ENCODE measurements around the gene ATP12A. TPM values are rescaled to one million over a fixed set of nuclear protein-coding genes. Genes with fewer than 3 reads are reported as not detected.
A peak's percentile ranks its signal among the peaks of the same experiment; 100 is the strongest.

Gene ATP12A
- total RNA-seq, 1 experiment from 2014 or later: 0.47 TPM

DNA sequence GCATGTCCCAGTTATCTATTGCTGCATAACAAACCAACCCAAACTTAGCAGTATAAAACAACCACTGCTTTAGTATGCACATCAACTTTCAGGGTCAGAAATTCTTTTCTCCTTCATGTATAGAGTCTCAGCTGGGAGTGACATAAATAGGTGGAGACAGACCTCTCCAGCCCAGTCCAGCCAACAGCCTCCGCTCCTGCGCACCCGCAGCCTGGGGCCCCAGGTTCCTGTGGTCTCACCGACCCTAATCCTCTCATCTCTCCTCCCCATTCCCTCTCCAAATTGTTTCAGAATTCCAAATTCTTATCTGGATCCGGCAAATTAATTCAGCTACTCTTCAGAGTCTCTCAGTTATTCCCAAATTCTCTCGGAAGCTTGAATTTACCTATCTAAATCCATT lies 522 bp upstream of the ATP12A start:
- BruUV-seq (replicated peaks): no TSS peak
- no peaks in the 10 kb centered on the region for H3K9me3 ChIP-seq (ENCODE audit: low read depth, low read length, poor library complexity, severe bottlenecking)
- peaks cover 8% of the 10 kb centered on the region for H3K4me1 ChIP-seq (ENCODE audit: insufficient read depth, low read length, poor library complexity, severe bottlenecking)
- H3K36me3 ChIP-seq (ENCODE audit: insufficient read depth, low read length, poor library complexity, severe bottlenecking): no peaks in the 10 kb centered on the region
- H3K27ac ChIP-seq (ENCODE audit: low read depth, low read length, poor library complexity, severe bottlenecking): no peak overlapping the region
- H3K27me3 ChIP-seq (replicated peaks; ENCODE audit: insufficient read depth, low read depth, low read length, poor library complexity): peaks cover 17% of the 10 kb centered on the region
- ChIA-PET POLR2A (ENCODE audit: low non-redundant PET) (no interaction called here), CTCF (no interaction called here)
- no peak for TF ChIP-seq EZH2 (IDR thresholded peaks at IDR 0.05; ENCODE audit: borderline replicate concordance, low read depth, low read length, poor library complexity, severe bottlenecking)
- TF ChIP-seq, protein P1, sequence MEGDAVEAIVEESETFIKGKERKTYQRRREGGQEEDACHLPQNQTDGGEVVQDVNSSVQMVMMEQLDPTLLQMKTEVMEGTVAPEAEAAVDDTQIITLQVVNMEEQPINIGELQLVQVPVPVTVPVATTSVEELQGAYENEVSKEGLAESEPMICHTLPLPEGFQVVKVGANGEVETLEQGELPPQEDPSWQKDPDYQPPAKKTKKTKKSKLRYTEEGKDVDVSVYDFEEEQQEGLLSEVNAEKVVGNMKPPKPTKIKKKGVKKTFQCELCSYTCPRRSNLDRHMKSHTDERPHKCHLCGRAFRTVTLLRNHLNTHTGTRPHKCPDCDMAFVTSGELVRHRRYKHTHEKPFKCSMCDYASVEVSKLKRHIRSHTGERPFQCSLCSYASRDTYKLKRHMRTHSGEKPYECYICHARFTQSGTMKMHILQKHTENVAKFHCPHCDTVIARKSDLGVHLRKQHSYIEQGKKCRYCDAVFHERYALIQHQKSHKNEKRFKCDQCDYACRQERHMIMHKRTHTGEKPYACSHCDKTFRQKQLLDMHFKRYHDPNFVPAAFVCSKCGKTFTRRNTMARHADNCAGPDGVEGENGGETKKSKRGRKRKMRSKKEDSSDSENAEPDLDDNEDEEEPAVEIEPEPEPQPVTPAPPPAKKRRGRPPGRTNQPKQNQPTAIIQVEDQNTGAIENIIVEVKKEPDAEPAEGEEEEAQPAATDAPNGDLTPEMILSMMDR (conservative IDR thresholded peaks at IDR 0.05; ENCODE audit: low read depth, low read length): no peak
- no peak for DNase-seq (ENCODE audit: low spot score)
- peak overlapping the region; percentile 52 for H3K4me3 ChIP-seq (ENCODE audit: low read depth, low read length, poor library complexity, severe bottlenecking)
- intact Hi-C loops (cut with micrococcal nuclease; ENCODE audit: unreplicated experiment): no loop called here

DNA sequence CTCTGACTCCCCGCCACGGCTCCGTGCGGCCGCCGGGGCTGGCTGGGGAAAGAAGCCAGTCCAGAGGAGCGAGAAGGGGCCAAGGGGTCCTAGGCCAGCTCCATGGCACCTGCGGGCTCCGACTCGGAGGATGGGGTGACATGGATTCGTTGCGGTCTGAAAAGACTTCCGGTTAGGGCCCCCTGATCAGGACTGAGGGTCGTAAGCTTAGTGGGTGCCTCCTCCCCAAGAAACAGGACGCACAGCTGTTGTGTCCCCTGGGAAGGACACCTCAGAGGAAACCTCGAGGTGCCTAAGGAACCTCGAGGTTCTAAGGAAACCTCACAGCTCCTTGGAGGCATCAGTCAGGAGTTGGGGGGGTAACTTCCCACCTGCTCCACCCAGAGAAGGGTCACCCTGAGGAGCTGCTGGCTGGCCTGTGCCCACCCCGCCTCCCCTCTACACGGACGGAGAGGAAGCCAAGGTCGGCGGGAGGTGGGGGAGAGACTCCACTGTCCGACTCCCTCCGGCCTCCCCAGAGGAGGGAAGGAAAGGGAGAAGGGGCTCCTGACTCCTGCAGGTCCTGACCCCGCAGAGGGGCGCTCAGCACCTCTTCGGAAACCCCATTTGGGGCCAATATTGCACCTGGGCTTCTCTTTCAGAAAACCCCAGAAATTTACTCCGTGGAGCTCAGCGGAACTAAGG lies 855 bp downstream of the ATP12A start:
- Histone ChIP-seq H3K4me1 (ENCODE audit: insufficient read depth, low read length, poor library complexity, severe bottlenecking) (peaks cover 17% of the 10 kb centered on the region), H3K27me3 (replicated peaks; ENCODE audit: insufficient read depth, low read depth, low read length, poor library complexity) (peaks cover 17% of the 10 kb centered on the region), H3K36me3 (ENCODE audit: insufficient read depth, low read length, poor library complexity, severe bottlenecking) (no peaks in the 10 kb centered on the region), H3K27ac (ENCODE audit: low read depth, low read length, poor library complexity, severe bottlenecking) (no peak overlapping the region), H3K9me3 (ENCODE audit: low read depth, low read length, poor library complexity, severe bottlenecking) (no peaks in the 10 kb centered on the region), H3K4me3 (ENCODE audit: low read depth, low read length, poor library complexity, severe bottlenecking) (peak overlapping the region; percentile 52)
- BruUV-seq (replicated peaks): no TSS peak
- ChIA-PET CTCF (interaction anchor here (0.5 kb wide), 1 partner anchor 1816 kb away, joined by 14 read pairs; no protein-coding TSS in a partner anchor), POLR2A (ENCODE audit: low non-redundant PET) (no interaction called here)
- intact Hi-C loops (cut with micrococcal nuclease; ENCODE audit: unreplicated experiment): no loop called here
- DNase-seq (ENCODE audit: low spot score): no peak
- TF ChIP-seq EZH2 (IDR thresholded peaks at IDR 0.05; ENCODE audit: borderline replicate concordance, low read depth, low read length, poor library complexity, severe bottlenecking): no peak
- TF ChIP-seq, protein P1 (conservative IDR thresholded peaks at IDR 0.05; ENCODE audit: low read depth, low read length): no peak

DNA sequence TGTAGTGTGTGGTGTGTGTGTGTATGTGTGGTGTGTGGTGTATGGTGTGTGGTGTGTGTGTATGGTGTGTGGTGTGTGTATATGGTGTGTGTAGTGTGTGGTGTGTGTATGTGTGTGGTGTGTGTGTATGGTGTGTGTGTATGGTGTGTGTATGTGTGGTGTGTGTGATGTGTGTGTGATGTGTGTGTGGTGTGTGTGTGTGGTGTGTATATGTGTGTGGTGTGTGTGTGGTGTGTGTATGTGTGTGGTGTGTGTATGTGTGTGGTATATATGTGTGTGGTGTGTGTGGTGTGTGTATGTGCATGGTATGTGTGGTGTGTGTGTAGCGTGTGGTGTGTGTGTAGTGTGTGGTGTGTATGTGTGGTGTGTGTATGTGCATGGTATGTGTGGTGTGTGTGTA lies 1.7 kb downstream of the ATP12A start:
- TF ChIP-seq EZH2 (IDR thresholded peaks at IDR 0.05; ENCODE audit: borderline replicate concordance, low read depth, low read length, poor library complexity, severe bottlenecking): no peak
- TF ChIP-seq, protein P1 (conservative IDR thresholded peaks at IDR 0.05; ENCODE audit: low read depth, low read length): no peak
- intact Hi-C loops (cut with micrococcal nuclease; ENCODE audit: unreplicated experiment): no loop called here
- ChIA-PET POLR2A (ENCODE audit: low non-redundant PET) (no interaction called here), CTCF (no interaction called here)
- Histone ChIP-seq H3K27me3 (replicated peaks; ENCODE audit: insufficient read depth, low read depth, low read length, poor library complexity) (peaks cover 17% of the 10 kb centered on the region), H3K9me3 (ENCODE audit: low read depth, low read length, poor library complexity, severe bottlenecking) (no peaks in the 10 kb centered on the region), H3K4me1 (ENCODE audit: insufficient read depth, low read length, poor library complexity, severe bottlenecking) (peaks cover 17% of the 10 kb centered on the region), H3K27ac (ENCODE audit: low read depth, low read length, poor library complexity, severe bottlenecking) (no peak overlapping the region), H3K4me3 (ENCODE audit: low read depth, low read length, poor library complexity, severe bottlenecking) (no peak overlapping the region), H3K36me3 (ENCODE audit: insufficient read depth, low read length, poor library complexity, severe bottlenecking) (no peaks in the 10 kb centered on the region)
- DNase-seq (ENCODE audit: low spot score): no peak
- BruUV-seq (replicated peaks): no TSS peak

All from A673 (cell line).